GM12878 (cell line): ENCODE data around the gene PGF. TPM values are rescaled to one million over a fixed set of nuclear protein-coding genes. Genes with fewer than 3 reads are reported as not detected.

Experiments used
- ATAC-seq: fragments of 200-7000 bp; cut with Tn5 transposase; 3 replicates; pipeline ENCODE4 v1.9.1; 2020; ENCODE audit warnings: mild to moderate bottlenecking, moderate library complexity
- BruUV-seq: library from RNA; stranded (reverse); fragments of 400-500 nt; replicated peaks from 2 replicates; lab custom pipeline; 2021; lab: Mats Ljungman, UMichigan
- CTCF ChIA-PET: fragments of 300-600 bp; sonication (Branson Sonifier 250); formaldehyde crosslinking; extraction: SDS; loops from one replicate; lab custom pipeline; 2021; ENCODE audit warnings: inconsistent platforms; lab: Yijun Ruan, JAX
- POLR2A ChIA-PET: fragments of 350-600 bp; formaldehyde crosslinking; extraction: SDS; loops from one replicate; lab custom pipeline; 2021; ENCODE audit warnings: inconsistent platforms; lab: Charles Lee
- RAD21 ChIA-PET: fragments of 300-600 bp; sonication (Branson Sonifier 250); formaldehyde crosslinking; loops from one replicate; lab custom pipeline; 2023; ENCODE audit warnings: antibody characterized with exemption; ENCODE audit not compliant: unreplicated experiment; lab: Charles Lee
- SMC1A ChIA-PET: fragments of 300-600 bp; sonication (Branson Sonifier 250); formaldehyde crosslinking; loops from one replicate; lab custom pipeline; 2023; ENCODE audit not compliant: unreplicated experiment, uncharacterized antibody; lab: Charles Lee
- DNase-seq: peaks from one replicate; pipeline ENCODE4 v3.0.0-alpha.2; 2011; ENCODE audit warnings: low read depth, low spot score
- FAIRE-seq: peaks from 3 replicates; lab custom pipeline; 2011; peaks lifted over from hg19 to GRCh38; lab: Jason Lieb, UNC
- H2AFZ ChIP-seq: 2 replicates; pipeline ENCODE4 v1.6.0; 2011; ENCODE audit warnings: low read depth, low read length, control low read depth; ENCODE audit not compliant: control insufficient read depth
- H3K27ac ChIP-seq: 2 replicates; pipeline ENCODE4 v1.5.1; 2011; ENCODE audit warnings: control low read depth; ENCODE audit not compliant: control insufficient read depth, insufficient read depth
- H3K27me3 ChIP-seq, 2 experiments: replicated peaks in 1 of 2; 2 replicates each; pipeline versions ENCODE4 v1.6.0 to v1.6.1; 2011; ENCODE audit warnings: low read length in 1 of 2; ENCODE audit not compliant: control insufficient read depth in 2 of 2, insufficient read depth in 2 of 2
- H3K36me3 ChIP-seq, 2 experiments: 2 replicates each; pipeline ENCODE4 v1.5.1; 2011; ENCODE audit warnings: low read length in 1 of 2; ENCODE audit not compliant: control insufficient read depth in 2 of 2, insufficient read depth in 2 of 2
- H3K4me1 ChIP-seq: 2 replicates; pipeline ENCODE4 v1.6.1; 2011; ENCODE audit warnings: mild to moderate bottlenecking, low read length, moderate library complexity, mixed read lengths; ENCODE audit not compliant: control insufficient read depth, insufficient read depth
- H3K4me2 ChIP-seq: 2 replicates; pipeline ENCODE4 v1.6.0; 2011; ENCODE audit warnings: control low read depth; ENCODE audit not compliant: control insufficient read depth, insufficient read depth
- H3K4me3 ChIP-seq: fragments of 200-600 bp; sonication (generic); 2 replicates; pipeline ENCODE4 v1.5.1; 2016
- H3K79me2 ChIP-seq: 2 replicates; pipeline ENCODE4 v1.6.0; 2011; ENCODE audit warnings: low read length; ENCODE audit not compliant: control insufficient read depth, insufficient read depth
- H3K9ac ChIP-seq: 2 replicates; pipeline ENCODE4 v1.8.0; 2011; ENCODE audit warnings: low read length, control low read depth, mixed read lengths; ENCODE audit not compliant: control insufficient read depth, insufficient read depth
- H3K9me3 ChIP-seq: replicated peaks from 3 replicates; pipeline ENCODE4 v1.5.1; 2011; ENCODE audit warnings: mild to moderate bottlenecking, low read length; ENCODE audit not compliant: control insufficient read depth, insufficient read depth
- H4K20me1 ChIP-seq: 2 replicates; pipeline ENCODE4 v1.6.0; 2011; ENCODE audit not compliant: control insufficient read depth, insufficient read depth
- ASH2L ChIP-seq: fragments of 300-600, 200-600 bp; sonication (generic); IDR thresholded peaks from 2 replicates; pipeline ENCODE4 v1.6.1; 2017; ENCODE audit warnings: low read depth, mild to moderate bottlenecking, borderline replicate concordance
- EED ChIP-seq: sonication (generic); IDR thresholded peaks from 2 replicates; pipeline ENCODE4 v1.6.1; 2016; ENCODE audit warnings: antibody characterized with exemption, low read depth
- ELK1 ChIP-seq: IDR thresholded peaks from 2 replicates; pipeline ENCODE4 v1.6.1; 2012; ENCODE audit warnings: low read depth, low read length, improper control_type of control experiment
- NRF1 ChIP-seq: conservative IDR thresholded peaks from 2 replicates; pipeline ENCODE4 v1.6.1; 2011; ENCODE audit warnings: mild to moderate bottlenecking, low read depth, low read length, improper control_type of control experiment
- YBX1 ChIP-seq: fragments of 450-650 bp; IDR thresholded peaks from 2 replicates; pipeline ENCODE4 v1.6.1; 2016; ENCODE audit warnings: antibody characterized with exemption
- WGBS: methylation state at CpG from one replicate; pipeline ENCODE4 v1.1.6; 2016; ENCODE audit warnings: low lambda C conversion rate; ENCODE audit not compliant: insufficient replicate concordance, insufficient coverage; ENCODE audit errors: missing lambda C conversion rate; 5-methylcytosine and 5-hydroxymethylcytosine counted together
- in situ Hi-C: fragments of 300-500 bp; cut with MboI; formaldehyde crosslinking; loops from 9 replicates; pipeline ENCODE4 v1.14.3; 2018; ENCODE audit warnings: mixed read lengths
- intact Hi-C: fragments of 100-400 bp; cut with micrococcal nuclease; formaldehyde crosslinking; loops from one replicate; pipeline ENCODE4 v1.14.2; 2022; ENCODE audit not compliant: unreplicated experiment
- polyA plus RNA-seq, 11 experiments: library from polyadenylated mRNA; depleted of rRNA in 4 of 11; unstranded in 6 of 11; stranded (reverse) in 5 of 11; fragments of >200 nt; fragmentation: Nextera tagmentation in 4 of 11; fragmentation: Illumina TruSeq in 1 of 11; extraction: Ambion mirVana in 4 of 11; extraction: Trizol in 1 of 11; gene quantifications; 1 replicate in 1 of 11; 2 replicates in 10 of 11; pipeline versions ENCODE4 v1.2.1 to v1.2.3, GENCODE V29; 2011 to 2016; ENCODE audit warnings: inconsistent platforms in 2 of 11, missing spikeins in 2 of 11, low read depth in 1 of 11
- total RNA-seq, 4 experiments: library from RNA; depleted of rRNA in 3 of 4; stranded (reverse); fragments of >200 nt in 3 of 4; fragmentation: Illumina TruSeq in 1 of 4; extraction: Trizol in 1 of 4; gene quantifications; 2 replicates each; pipeline versions ENCODE4 v1.2.1 to v1.2.3, GENCODE V29; 2013 to 2021

Gene PGF
- total and polyA plus RNA-seq, 10 of the 15 experiments (the other 5 are each of a cell fraction or from before 2014, with no cell fraction given): 0.11 to 5.5 (median 0.63) TPM

- in situ Hi-C loops: no loop called here
- ATAC-seq: no peak
- WGBS: 40% methylated on average over 5 of the region's 5 CpGs
- H3K27me3 ChIP-seq: no peaks in the 10 kb centered on the region
- no peaks in the 10 kb centered on the region for H3K9me3 ChIP-seq
- TF ChIP-seq ELK1 (no peak), NRF1 (no peak)
- no peaks in the 10 kb centered on the region; a peak in 1 of 4 replicates for H3K36me3 ChIP-seq
- H3K9ac ChIP-seq: no peak overlapping the region
- H4K20me1 ChIP-seq: no peaks in the 10 kb centered on the region
- no peaks in the 10 kb centered on the region for H3K4me1 ChIP-seq
- RAD21 ChIA-PET: no interaction called here
- no peaks in the 10 kb centered on the region for H3K79me2 ChIP-seq
- CTCF ChIA-PET: interaction anchor here (1.3 to 26.0 kb wide), 2 partner anchors 20 to 55 kb away, joined by 3 to 552 read pairs; no protein-coding TSS in a partner anchor
- intact Hi-C loops: no loop called here
- H2AFZ ChIP-seq: no peak overlapping the region
- no TSS peak for BruUV-seq
- DNase-seq: no peak
- POLR2A ChIA-PET: no interaction called here
- H3K4me3 ChIP-seq: no peak overlapping the region
- H3K4me2 ChIP-seq: no peak overlapping the region
- no peak for FAIRE-seq
- no peak overlapping the region for H3K27ac ChIP-seq
- SMC1A ChIA-PET: interaction anchor here (0.6 to 1.0 kb wide), 2 partner anchors 31 to 175 kb away, joined by 3 read pairs; no protein-coding TSS in a partner anchor
Measured at GRCh38 chr14:74913393-74913910, 41.9 kb downstream of the PGF start.

DNA sequence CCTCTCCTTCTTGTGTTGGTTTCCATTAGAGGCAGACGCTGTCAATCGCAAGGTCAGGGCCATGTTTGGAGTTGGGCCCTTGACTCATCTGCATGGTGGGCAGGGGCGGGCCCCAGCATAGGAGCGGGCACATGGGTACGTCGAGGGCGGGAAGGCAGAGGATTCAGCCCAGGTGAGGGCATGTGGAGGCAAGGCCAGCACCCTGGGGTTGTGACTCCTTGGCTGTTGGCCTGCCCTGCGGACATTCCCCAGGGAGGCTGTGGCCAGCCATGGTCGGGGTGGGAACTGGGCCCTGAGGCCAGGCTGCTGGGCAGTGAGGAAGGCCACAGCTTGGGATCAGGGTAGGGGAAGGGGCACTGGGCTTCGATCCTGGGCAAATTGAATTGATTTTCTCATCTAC lies 42.6 kb downstream of the PGF start:
- ATAC-seq: no peak
- Histone ChIP-seq H2AFZ (no peak overlapping the region), H3K36me3 (no peaks in the 10 kb centered on the region; a peak in 1 of 4 replicates), H3K4me3 (no peak overlapping the region), H3K9me3 (no peaks in the 10 kb centered on the region), H3K79me2 (no peaks in the 10 kb centered on the region), H4K20me1 (no peaks in the 10 kb centered on the region), H3K27me3 (no peaks in the 10 kb centered on the region), H3K4me2 (no peak overlapping the region), H3K9ac (no peak overlapping the region), H3K4me1 (no peaks in the 10 kb centered on the region), H3K27ac (no peak overlapping the region)
- no peak for DNase-seq
- intact Hi-C loops (no loop called here), in situ Hi-C loops (no loop called here)
- FAIRE-seq: no peak
- BruUV-seq: no TSS peak
- RAD21 ChIA-PET: no interaction called here
- CTCF ChIA-PET: interaction anchor here (1.3 to 26.0 kb wide), 2 partner anchors 20 to 54 kb away, joined by 3 to 552 read pairs; no protein-coding TSS in a partner anchor
- POLR2A ChIA-PET: no interaction called here
- SMC1A ChIA-PET: interaction anchor here (0.6 to 1.0 kb wide), 2 partner anchors 31 to 176 kb away, joined by 3 read pairs; no protein-coding TSS in a partner anchor
- TF ChIP-seq YBX1: no peak
- TF ChIP-seq ASH2L: no peak
- TF ChIP-seq EED: no peak
- TF ChIP-seq ELK1: no peak
- 76% methylated on average over 10 of the region's 10 CpGs for WGBS
